ENCODE data around the gene CENPVL2. TPM values are rescaled to one million over a fixed set of nuclear protein-coding genes. Genes with fewer than 3 reads are reported as not detected.
"Not testable (repeated sequence)": the region's sequence is repeated elsewhere in the genome, so short reads cannot be mapped to it uniquely, and the experiment has no call there.

The CENPVL2 gene
- total RNA-seq (2014; rRNA removed; shearing (Covaris generic)): not detected in 2 replicates

- not testable (repeated sequence) for DNase-seq (ENCODE audit: low spot score)
Observed at GRCh38 chrX:51682720-51683062, at the start of gene CENPVL2. CENPVL2 (minus strand) TSS chrX:51682831; CDS start chrX:51682831, 0 bp downstream.

DNA sequence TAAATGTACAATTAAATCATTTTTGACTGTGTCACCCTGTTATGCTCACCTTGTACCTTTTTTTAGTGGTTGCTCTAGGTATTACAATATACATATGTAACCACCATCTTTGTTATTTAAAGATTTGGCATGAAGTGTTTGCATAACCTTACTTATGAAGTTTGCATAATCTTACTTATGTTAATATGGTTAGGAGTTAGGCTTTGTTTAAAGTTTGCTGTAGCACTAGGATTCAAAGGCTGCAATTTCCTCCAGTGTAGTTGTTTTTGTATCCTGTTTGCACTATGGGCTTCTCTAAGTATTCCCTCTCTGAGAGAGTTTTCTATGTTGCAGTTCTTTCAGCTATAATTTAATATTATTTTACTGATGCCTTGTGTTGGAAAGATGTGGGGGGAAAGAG lies 45.6 kb upstream of the CENPVL2 start:
- DNase-seq (ENCODE audit: low spot score): no peak

- DNase-seq (ENCODE audit: low spot score): not testable (repeated sequence)
Observed at GRCh38 chrX:51712943-51713647, 30.5 kb upstream of the CENPVL2 start.

DNA sequence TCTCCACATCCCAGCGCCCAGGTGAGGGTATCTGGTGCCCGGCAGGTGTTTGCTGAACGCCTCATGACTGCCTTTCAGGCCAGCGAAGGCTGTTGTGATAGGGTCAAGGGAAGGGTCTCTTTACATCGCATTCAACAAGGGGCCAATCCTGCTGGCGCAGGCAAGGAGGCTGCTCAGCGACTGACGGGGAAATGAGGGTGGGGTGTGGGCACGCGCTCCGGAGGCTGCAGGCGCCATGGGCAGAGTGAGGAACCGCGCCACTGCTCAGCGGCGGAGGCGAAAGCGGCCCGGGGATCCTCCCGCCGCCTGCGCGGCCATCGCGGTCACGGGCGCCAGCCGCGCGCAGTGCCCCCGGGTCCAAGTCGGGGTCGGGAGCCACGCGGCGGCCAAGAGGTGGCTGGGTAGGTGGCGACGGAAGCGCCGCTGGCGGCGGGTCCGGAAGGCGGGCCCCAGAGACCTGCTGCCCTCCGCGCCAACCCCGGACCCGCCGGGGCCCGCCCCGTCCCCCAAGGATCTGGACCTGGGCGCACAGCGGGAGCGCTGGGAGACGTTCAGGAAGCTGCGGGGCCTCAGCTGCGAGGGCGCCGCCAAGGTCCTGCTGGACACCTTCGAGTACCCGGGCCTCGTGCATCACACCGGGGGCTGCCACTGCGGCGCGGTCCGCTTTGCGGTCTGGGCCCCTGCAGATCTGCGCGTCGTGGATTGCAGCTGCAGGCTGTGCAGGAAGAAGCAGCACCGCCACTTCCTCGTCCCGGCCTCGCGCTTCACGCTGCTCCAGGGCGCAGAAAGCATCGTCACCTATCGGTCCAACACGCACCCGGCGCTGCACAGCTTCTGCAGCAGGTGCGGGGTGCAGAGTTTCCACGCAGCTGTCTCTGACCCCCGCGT lies 27.9 kb upstream of the CENPVL2 start, which contains the start of gene CENPVL1:
TSS of gene CENPVL1 (plus strand) at position 236 of the 888 bp plus-strand sequence. CDS start at position 236, 0 bp downstream.
- DNase-seq (ENCODE audit: low spot score): not testable (repeated sequence)

DNA sequence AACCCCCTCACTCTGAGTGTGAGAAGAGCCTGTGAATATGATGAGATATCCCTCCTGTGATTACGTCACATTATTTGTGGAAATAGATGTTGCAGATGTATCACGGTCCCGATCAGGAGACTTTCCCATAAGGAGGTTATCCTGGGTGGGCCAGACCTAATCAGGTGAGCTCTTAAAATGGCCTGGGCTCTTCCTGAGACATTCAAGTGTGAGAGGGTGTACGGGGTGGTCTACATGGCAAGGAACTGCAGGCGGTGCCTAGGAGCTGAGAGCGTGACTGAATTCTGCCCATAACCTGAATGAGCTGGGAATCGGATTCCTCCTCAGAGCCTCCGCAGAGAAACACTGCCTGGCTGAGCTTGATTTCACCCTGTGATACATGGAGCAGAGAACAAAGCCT lies 14.8 kb upstream of the CENPVL2 start:
- no peak for DNase-seq (ENCODE audit: low spot score)

- no peak for DNase-seq (ENCODE audit: low spot score)
Observed at GRCh38 chrX:51694254-51694653, 11.6 kb upstream of the CENPVL2 start.

- DNase-seq (ENCODE audit: low spot score): not testable (repeated sequence)
Observed at GRCh38 chrX:51681808-51682719, 567 bp downstream of the CENPVL2 start.

DNA sequence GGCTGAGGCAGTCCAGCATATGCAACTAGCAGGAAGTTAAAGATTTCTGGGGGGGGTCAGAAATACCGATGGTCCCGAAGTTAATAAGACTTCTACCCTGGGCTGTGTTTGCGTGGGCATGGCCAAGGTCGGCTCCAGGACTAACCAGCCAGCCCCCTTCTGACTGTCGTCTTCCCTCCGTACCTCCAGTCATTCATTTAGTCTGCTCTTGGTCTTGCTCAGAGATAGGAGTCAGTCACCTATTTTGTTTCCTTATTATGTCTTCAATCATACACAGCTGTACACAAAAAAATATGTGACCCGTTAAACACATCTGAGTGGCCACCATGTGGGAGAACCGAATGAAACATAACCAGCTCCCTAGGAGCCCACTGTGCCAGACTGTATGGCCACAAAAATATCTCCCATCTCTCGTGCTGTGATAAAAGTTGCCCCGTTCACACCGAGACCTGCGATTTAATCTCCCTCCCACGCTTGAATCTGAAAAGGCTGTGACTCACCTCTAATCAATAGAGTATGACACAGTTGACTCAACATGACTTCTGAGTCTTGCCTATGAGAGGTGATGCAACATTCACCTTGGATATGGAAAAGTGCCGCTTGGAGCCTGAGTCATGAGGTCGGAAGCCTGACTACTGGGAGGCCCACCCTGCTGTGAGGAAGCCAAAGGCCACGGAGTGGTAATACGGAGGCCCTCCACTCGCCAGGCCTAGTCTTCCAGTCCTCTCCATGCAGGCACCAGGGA lies 2.8 kb downstream of the CENPVL2 start:
- not testable (repeated sequence) for DNase-seq (ENCODE audit: low spot score)

DNA sequence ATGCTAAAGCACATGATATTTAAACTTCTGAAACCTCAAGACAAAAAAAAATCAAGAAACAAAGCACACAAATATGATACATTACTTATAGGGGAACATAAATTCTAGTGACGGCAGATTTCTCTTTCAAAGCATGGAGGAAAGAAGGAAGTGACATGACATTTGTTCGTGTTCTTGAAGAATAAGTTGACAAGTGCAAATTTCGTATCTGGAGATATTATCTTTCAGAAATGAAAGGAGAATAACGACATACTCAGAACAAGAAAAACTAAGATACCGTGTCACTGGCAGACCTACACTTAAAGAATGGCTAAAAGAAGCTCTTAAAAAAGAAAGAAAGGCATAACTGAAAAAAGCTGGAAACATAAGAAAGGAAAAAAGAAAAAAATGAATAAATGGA lies 16.6 kb downstream of the CENPVL2 start:
- DNase-seq (ENCODE audit: low spot score): no peak

GRCh38 chrX:51643377-51643776 lies 39.3 kb downstream of the CENPVL2 start:
- DNase-seq (ENCODE audit: low spot score): no peak

- peak; percentile 44 for DNase-seq (ENCODE audit: low spot score)
Observed at GRCh38 chrX:51641421-51642021, 41.1 kb downstream of the CENPVL2 start.

DNA sequence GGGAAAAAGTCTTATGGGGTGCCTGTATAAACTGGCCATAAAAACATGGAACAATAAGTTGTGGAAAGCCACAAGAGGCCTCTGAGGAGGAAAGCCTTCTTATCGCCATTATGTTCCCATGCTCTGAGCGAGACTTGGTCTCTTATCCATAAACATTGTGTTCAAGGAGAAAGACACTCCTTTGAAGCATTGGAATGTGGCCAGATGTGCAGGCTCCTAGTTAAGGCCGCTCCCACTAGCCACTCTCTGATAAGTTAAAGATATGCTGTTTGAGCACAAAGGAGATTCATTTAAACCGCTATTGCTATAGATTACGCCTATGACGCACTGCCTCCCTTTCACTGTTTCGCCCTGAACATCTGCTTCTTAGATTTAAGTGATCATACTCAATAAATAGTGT lies 46.1 kb downstream of the CENPVL2 start:
- DNase-seq (ENCODE audit: low spot score): not testable (repeated sequence)

Other genes with a start within 250 kb of the CENPVL2 start
- gene NUDT11, start 186.2 kb downstream of the CENPVL2 start, total RNA-seq (2014; rRNA removed; shearing (Covaris generic)): not detected in 2 replicates
- gene CENPVL3, start 63.9 kb downstream of the CENPVL2 start, total RNA-seq (2014; rRNA removed; shearing (Covaris generic)): not detected in 2 replicates
- not detected in 2 replicates for gene CENPVL1, start 27.7 kb upstream of the CENPVL2 start, total RNA-seq (2014; rRNA removed; shearing (Covaris generic))
- gene GSPT2, start 60.6 kb upstream of the CENPVL2 start, total RNA-seq (2014; rRNA removed; shearing (Covaris generic)): not detected in 2 replicates
- 58.1 and 69.0 TPM in 2 replicates for gene MAGED1, start 210.8 kb upstream of the CENPVL2 start, total RNA-seq (2014; rRNA removed; shearing (Covaris generic))

Data from HT-29 (cell line).